CD4-positive, alpha-beta memory T cell (primary cell): ENCODE results near the gene TSEN34. TPM values are rescaled to one million over a fixed set of nuclear protein-coding genes. Genes with fewer than 3 reads are reported as not detected.
"Not testable (repeated sequence)": the region's sequence is repeated elsewhere in the genome, so short reads cannot be mapped to it uniquely, and the experiment has no call there.

Experiments used
- CTCF ChIA-PET: fragments of 350-600 bp; sonication (Branson Sonifier 250); formaldehyde crosslinking; loops from one replicate; lab custom pipeline; 2021; ENCODE audit warnings: inconsistent platforms; ENCODE audit not compliant: partially characterized antibody; lab: Charles Lee
- POLR2A ChIA-PET: fragments of 350-600 bp; sonication (Branson Sonifier 250); formaldehyde crosslinking; loops from one replicate; lab custom pipeline; 2021; ENCODE audit not compliant: partially characterized antibody; lab: Charles Lee
- DNase-seq, 5 donors: peaks; one replicate each; pipeline versions ENCODE4 v3.0.0 to v3.0.0-alpha.2; 2020 to 2022; ENCODE audit warnings: mixed read lengths in 1 of 5
- H3K27ac ChIP-seq: one replicate; pipeline ENCODE4 v1.7.0; 2013; ENCODE audit warnings: low read depth, low read length
- H3K27me3 ChIP-seq: 2 replicates; pipeline ENCODE4 v1.7.0; 2013; ENCODE audit warnings: mild to moderate bottlenecking, low read length, moderate library complexity; ENCODE audit not compliant: insufficient read depth
- H3K36me3 ChIP-seq: 2 replicates; pipeline ENCODE4 v1.7.0; 2013; ENCODE audit warnings: mild to moderate bottlenecking, low read length, moderate library complexity; ENCODE audit not compliant: insufficient read depth
- H3K4me1 ChIP-seq: 2 replicates; pipeline ENCODE4 v1.7.0; 2013; ENCODE audit warnings: mild to moderate bottlenecking, low read length, moderate library complexity; ENCODE audit not compliant: insufficient read depth
- H3K4me3 ChIP-seq, 2 donors: one replicate each; pipeline ENCODE4 v1.7.0; 2013; ENCODE audit warnings: low read length in 2 of 2, mild to moderate bottlenecking in 1 of 2
- H3K9me3 ChIP-seq, 2 donors: one replicate each; pipeline ENCODE4 v1.7.0; 2013; ENCODE audit warnings: low read length in 2 of 2, control low read depth in 1 of 2; ENCODE audit not compliant: control insufficient read depth in 1 of 2
- H3K27ac Mint-ChIP-seq, 7 donors: one replicate each; pipeline ENCODE4 v1.8.0; 2020 to 2021; ENCODE audit warnings: mixed read lengths in 7 of 7, mild to moderate bottlenecking in 6 of 7, inconsistent platforms in 3 of 7, moderate library complexity in 3 of 7
- H3K27me3 Mint-ChIP-seq, 2 donors: one replicate each; pipeline ENCODE4 v1.8.0; 2020 to 2021; ENCODE audit warnings: mixed read lengths in 2 of 2
- H3K36me3 Mint-ChIP-seq, 2 donors: one replicate each; pipeline ENCODE4 v1.8.0; 2020 to 2021; ENCODE audit warnings: mixed read lengths in 2 of 2, inconsistent platforms in 1 of 2, mild to moderate bottlenecking in 1 of 2
- H3K4me1 Mint-ChIP-seq, 4 donors: one replicate each; pipeline ENCODE4 v1.8.0; 2020 to 2021; ENCODE audit warnings: mixed read lengths in 4 of 4, mild to moderate bottlenecking in 1 of 4
- H3K4me3 Mint-ChIP-seq, 8 donors: one replicate each; pipeline ENCODE4 v1.8.0; 2020 to 2021; ENCODE audit warnings: mixed read lengths in 8 of 8, mild to moderate bottlenecking in 7 of 8, moderate library complexity in 6 of 8, inconsistent platforms in 3 of 8
- H3K9me3 Mint-ChIP-seq, 8 donors: one replicate each; pipeline ENCODE4 v1.8.0; 2020 to 2021; ENCODE audit warnings: mixed read lengths in 8 of 8, mild to moderate bottlenecking in 5 of 8, inconsistent platforms in 3 of 8, moderate library complexity in 1 of 8
- intact Hi-C: fragments of 100-400 bp; cut with micrococcal nuclease; formaldehyde crosslinking; loops from one replicate; pipeline ENCODE4 v1.15.1; 2023
- polyA plus RNA-seq, 2 donors: library from polyadenylated mRNA; unstranded; fragments of 300-500 nt; fragmentation: Illumina TruSeq; gene quantifications; one replicate each; pipeline ENCODE4 v1.2.3, GENCODE V29; 2021
- total RNA-seq, 2 experiments: library from RNA; stranded (reverse); gene quantifications; one replicate each; pipeline ENCODE4 v1.2.3, GENCODE V29; 2021

TSEN34 gene
- total and polyA plus RNA-seq, 4 experiments from 2014 or later = 20.3 to 39.6 (median 24.5) TPM

- intact Hi-C loops = no loop called here
Observed at GRCh38 chr19:54211235-54211634, 20.1 kb downstream of the TSEN34 start.

GRCh38 chr19:54214217-54214616 is 23.1 kb downstream of the TSEN34 start:
- Mint-ChIP-seq H3K27ac (peak overlapping the region in 1 of 7 donors; percentile 41), H3K4me1 (peaks cover 16 to 22% (median 19%) of the 10 kb centered on the region in 4 donors), H3K36me3 (peaks cover 8 to 19% of the 10 kb centered on the region in 2 donors)
- H3K27ac ChIP-seq, H3K9me3 Mint-ChIP-seq, POLR2A ChIA-PET, H3K4me3 ChIP-seq, H3K9me3 ChIP-seq, DNase-seq, H3K27me3 ChIP-seq, intact Hi-C loops, H3K36me3 ChIP-seq, H3K27me3 Mint-ChIP-seq, H3K4me3 Mint-ChIP-seq: not testable (repeated sequence)
- CTCF ChIA-PET = interaction anchor here (0.7 kb wide), 1 partner anchor 158 kb away, joined by 3 read pairs; no protein-coding TSS in a partner anchor
- peaks cover 22% of the 10 kb centered on the region for H3K4me1 ChIP-seq

More at GRCh38 chr19:54211235-54211634, 20.1 kb downstream of the TSEN34 start:
- peaks cover 23 to 31% of the 10 kb centered on the region in 2 donors for H3K36me3 Mint-ChIP-seq
- Histone ChIP-seq H3K4me1 (peaks cover 52% of the 10 kb centered on the region), H3K36me3 (peaks cover 21% of the 10 kb centered on the region), H3K9me3 (no peaks in the 10 kb centered on the region), H3K27ac (peak overlapping the region; percentile 33), H3K4me3 (no peak overlapping the region), H3K27me3 (no peaks in the 10 kb centered on the region)
- ChIA-PET POLR2A (interaction anchor here (1.1 to 5.3 kb wide), 4 partner anchors 9 to 36 kb away, joined by 4 to 66 read pairs (median 23); partner anchors contain the start of genes MBOAT7, RPS9 and TSEN34), CTCF (interaction anchor here (0.7 kb wide), 1 partner anchor 54 kb away, joined by 3 read pairs; no protein-coding TSS in a partner anchor)
- H3K9me3 Mint-ChIP-seq = peaks cover 0 to 1% (median 0%) of the 10 kb centered on the region in 8 donors
- H3K27me3 Mint-ChIP-seq = no peaks in the 10 kb centered on the region
- DNase-seq = no peak
- H3K27ac Mint-ChIP-seq = peak overlapping the region; percentile 69 to 100 (median 92)
- peak overlapping the region; percentile 0 to 74 (median 42) for H3K4me3 Mint-ChIP-seq
- H3K4me1 Mint-ChIP-seq = peaks cover 32 to 52% (median 41%) of the 10 kb centered on the region in 4 donors

- H3K27me3 Mint-ChIP-seq, H3K9me3 ChIP-seq, intact Hi-C loops, DNase-seq, POLR2A ChIA-PET, H3K4me3 ChIP-seq, H3K36me3 ChIP-seq, H3K27ac ChIP-seq, H3K9me3 Mint-ChIP-seq, CTCF ChIA-PET, H3K27ac Mint-ChIP-seq, H3K4me3 Mint-ChIP-seq, H3K27me3 ChIP-seq: not testable (repeated sequence)
- Mint-ChIP-seq H3K36me3 (peaks cover 8 to 19% of the 10 kb centered on the region in 2 donors), H3K4me1 (peaks cover 14 to 17% (median 16%) of the 10 kb centered on the region in 4 donors)
- peaks cover 17% of the 10 kb centered on the region for H3K4me1 ChIP-seq
Observed at GRCh38 chr19:54214734-54215133, 23.6 kb downstream of the TSEN34 start.

- peaks cover 0 to 2% (median 0%) of the 10 kb centered on the region in 4 donors for H3K4me1 Mint-ChIP-seq
Observed at GRCh38 chr19:54216869-54217268, 25.8 kb downstream of the TSEN34 start.

GRCh38 chr19:54217517-54218247 is 26.6 kb downstream of the TSEN34 start:
- H3K27ac ChIP-seq, H3K4me1 Mint-ChIP-seq, H3K27me3 Mint-ChIP-seq, DNase-seq, CTCF ChIA-PET, H3K4me3 ChIP-seq, H3K27ac Mint-ChIP-seq, intact Hi-C loops, H3K9me3 ChIP-seq, POLR2A ChIA-PET, H3K27me3 ChIP-seq, H3K36me3 ChIP-seq, H3K4me3 Mint-ChIP-seq, H3K4me1 ChIP-seq, H3K9me3 Mint-ChIP-seq: not testable (repeated sequence)
- peaks cover 4 to 11% of the 10 kb centered on the region in 2 donors for H3K36me3 Mint-ChIP-seq

More at GRCh38 chr19:54216869-54217268, 25.8 kb downstream of the TSEN34 start:
- H3K36me3 ChIP-seq = no peaks in the 10 kb centered on the region
- H3K4me1 ChIP-seq = no peaks in the 10 kb centered on the region
- intact Hi-C loops = no loop called here
- Mint-ChIP-seq H3K4me3 (no peak overlapping the region), H3K27ac (no peak overlapping the region), H3K36me3 (peaks cover 4 to 11% of the 10 kb centered on the region in 2 donors), H3K27me3 (no peaks in the 10 kb centered on the region), H3K9me3 (peaks cover 0 to 1% (median 0%) of the 10 kb centered on the region in 8 donors)
- no peaks in the 10 kb centered on the region for H3K27me3 ChIP-seq
- POLR2A ChIA-PET = no interaction called here
- H3K27ac ChIP-seq = no peak overlapping the region
- no peak for DNase-seq
- no peak overlapping the region for H3K4me3 ChIP-seq
- H3K9me3 ChIP-seq = no peaks in the 10 kb centered on the region
- CTCF ChIA-PET = no interaction called here

GRCh38 chr19:54218259-54218658 is 27.2 kb downstream of the TSEN34 start:
- DNase-seq = no peak
- Histone ChIP-seq H3K36me3 (no peaks in the 10 kb centered on the region), H3K27ac (no peak overlapping the region), H3K9me3 (no peaks in the 10 kb centered on the region), H3K4me1 (peaks cover 5% of the 10 kb centered on the region), H3K4me3 (no peak overlapping the region), H3K27me3 (no peaks in the 10 kb centered on the region)
- H3K9me3 Mint-ChIP-seq = no peaks in the 10 kb centered on the region
- H3K27ac Mint-ChIP-seq = no peak overlapping the region
- H3K4me1 Mint-ChIP-seq = peaks cover 1 to 7% (median 4%) of the 10 kb centered on the region in 4 donors
- peaks cover 4 to 12% of the 10 kb centered on the region in 2 donors for H3K36me3 Mint-ChIP-seq
- CTCF ChIA-PET = no interaction called here
- POLR2A ChIA-PET = no interaction called here
- no peak overlapping the region for H3K4me3 Mint-ChIP-seq
- intact Hi-C loops = no loop called here
- H3K27me3 Mint-ChIP-seq = peaks cover 0 to 1% of the 10 kb centered on the region in 2 donors

- CTCF ChIA-PET = no interaction called here
- no peak overlapping the region for H3K4me3 ChIP-seq
Observed at GRCh38 chr19:54218960-54219661, 28.0 kb downstream of the TSEN34 start.

More at GRCh38 chr19:54218960-54219661, 28.0 kb downstream of the TSEN34 start:
- intact Hi-C loops = no loop called here
- DNase-seq = no peak
- Histone ChIP-seq H3K36me3 (no peaks in the 10 kb centered on the region), H3K27me3 (no peaks in the 10 kb centered on the region), H3K27ac (no peak overlapping the region), H3K4me1 (peaks cover 6% of the 10 kb centered on the region), H3K9me3 (no peaks in the 10 kb centered on the region)
- peaks cover 1 to 15% (median 5%) of the 10 kb centered on the region in 4 donors for H3K4me1 Mint-ChIP-seq
- H3K4me3 Mint-ChIP-seq = no peak overlapping the region
- POLR2A ChIA-PET = no interaction called here
- peak overlapping the region in 2 of 7 donors; percentile 37 to 75 for H3K27ac Mint-ChIP-seq
- peaks cover 1 to 3% of the 10 kb centered on the region in 2 donors for H3K27me3 Mint-ChIP-seq
- H3K9me3 Mint-ChIP-seq = no peaks in the 10 kb centered on the region
- peaks cover 4 to 12% of the 10 kb centered on the region in 2 donors for H3K36me3 Mint-ChIP-seq
